Left renal cortex interstitium (tissue), 4 donors: ENCODE data around the gene PON3. TPM values are rescaled to one million over a fixed set of nuclear protein-coding genes. Genes with fewer than 3 reads are reported as not detected.
"Not testable (repeated sequence)": the region's sequence is repeated elsewhere in the genome, so short reads cannot be mapped to it uniquely, and the experiment has no call there.

ENCODE experiments used
- DNase-seq, 4 donors: peaks; one replicate each; pipeline ENCODE4 v3.0.0-alpha.2; 2013; ENCODE audit warnings: low read depth in 4 of 4, low spot score in 2 of 4, missing footprints in 1 of 4
- polyA plus RNA-seq, 4 donors: library from polyadenylated mRNA; unstranded; fragments of 120-200 nt; gene quantifications; one replicate each; pipeline ENCODE4 v1.2.1, GENCODE V29; 2013; ENCODE audit not compliant: insufficient read length in 4 of 4

The PON3 gene
- polyA plus RNA-seq, 4 donors = 1.0 to 2.8 (median 2.2) TPM

GRCh38 chr7:95421000-95421846 is 25.0 kb upstream of the PON3 start:
- DNase-seq = peak; percentile 41 to 60 (median 51)

- DNase-seq = no peak
Observed at GRCh38 chr7:95412075-95412474, 15.9 kb upstream of the PON3 start.

- no peak for DNase-seq
Observed at GRCh38 chr7:95411666-95412065, 15.5 kb upstream of the PON3 start.

GRCh38 chr7:95411036-95411435 is 14.9 kb upstream of the PON3 start:
- no peak for DNase-seq

GRCh38 chr7:95407751-95408150 is 11.6 kb upstream of the PON3 start:
- no peak for DNase-seq

- DNase-seq = no peak
Observed at GRCh38 chr7:95405800-95406199, 9.6 kb upstream of the PON3 start.

GRCh38 chr7:95405208-95405607 is 9.0 kb upstream of the PON3 start:
- no peak for DNase-seq

GRCh38 chr7:95404316-95404865 is 8.2 kb upstream of the PON3 start:
- no peak for DNase-seq

GRCh38 chr7:95398155-95398940 is 2.2 kb upstream of the PON3 start:
- DNase-seq = no peak

- no peak for DNase-seq
Observed at GRCh38 chr7:95397381-95397780, 1.2 kb upstream of the PON3 start.

GRCh38 chr7:95395755-95396135 is 430 bp downstream of the PON3 start:
- no peak for DNase-seq

- DNase-seq = no peak
Observed at GRCh38 chr7:95394370-95394769, 1.8 kb downstream of the PON3 start.

GRCh38 chr7:95391761-95392160 is 4.4 kb downstream of the PON3 start:
- DNase-seq = no peak

GRCh38 chr7:95389516-95389915 is 6.7 kb downstream of the PON3 start:
- no peak for DNase-seq

GRCh38 chr7:95379457-95379856 is 16.7 kb downstream of the PON3 start:
- DNase-seq = not testable (repeated sequence)

GRCh38 chr7:95376632-95377400 is 19.4 kb downstream of the PON3 start:
- DNase-seq = no peak

GRCh38 chr7:95375591-95376257 is 20.5 kb downstream of the PON3 start:
- DNase-seq = no peak

- DNase-seq = no peak
Observed at GRCh38 chr7:95373323-95373722, 22.9 kb downstream of the PON3 start.

- DNase-seq = no peak
Observed at GRCh38 chr7:95368235-95368634, 27.9 kb downstream of the PON3 start.

- DNase-seq = no peak
Observed at GRCh38 chr7:95367606-95368005, 28.6 kb downstream of the PON3 start.
